PC-9 (cell line): ENCODE measurements around the gene MALAT1. TPM values are rescaled to one million over a fixed set of nuclear protein-coding genes. Genes with fewer than 3 reads are reported as not detected.

Experiments used
- BruUV-seq: library from RNA; stranded (reverse); fragments of 400-500 nt; replicated peaks from 2 replicates; lab custom pipeline; 2021; lab: Mats Ljungman, UMichigan
- CTCF ChIA-PET: fragments of 300-600 bp; sonication (Branson Sonifier 250); formaldehyde crosslinking; loops from one replicate; lab custom pipeline; 2022; ENCODE audit warnings: antibody characterized with exemption; lab: Charles Lee
- POLR2A ChIA-PET: fragments of 300-600 bp; sonication (Branson Sonifier 250); formaldehyde crosslinking; loops from one replicate; lab custom pipeline; 2022; ENCODE audit warnings: antibody characterized with exemption; ENCODE audit not compliant: unreplicated experiment; lab: Charles Lee
- DNase-seq, 2 experiments: peaks; one replicate each; pipeline versions ENCODE4 v3.0.0 to v3.0.0-alpha.2; 2015 to 2022; ENCODE audit warnings: mixed read lengths in 1 of 2
- H2AFZ ChIP-seq: fragments of 200-600 bp; sonication (generic); 2 replicates; pipeline ENCODE4 v1.8.1; 2017; ENCODE audit warnings: antibody characterized with exemption
- H3F3A ChIP-seq: fragments of 200-600 bp; sonication (generic); 2 replicates; pipeline ENCODE4 v1.8.1; 2017; ENCODE audit warnings: antibody characterized with exemption, mild to moderate bottlenecking, low read depth; ENCODE audit not compliant: insufficient read depth
- H3K27ac ChIP-seq: fragments of 200-600 bp; sonication (generic); 2 replicates; pipeline ENCODE4 v1.6.1; 2016; ENCODE audit warnings: mixed run types
- H3K27me3 ChIP-seq: fragments of 200-600 bp; sonication (generic); 2 replicates; pipeline ENCODE4 v1.6.1; 2016; ENCODE audit warnings: low read depth, mixed run types; ENCODE audit not compliant: insufficient read depth
- H3K36me3 ChIP-seq: fragments of 200-600 bp; sonication (generic); 2 replicates; pipeline ENCODE4 v1.6.1; 2016; ENCODE audit warnings: low read depth, mixed run types
- H3K4me1 ChIP-seq: fragments of 200-600 bp; sonication (generic); replicated peaks from 2 replicates; pipeline ENCODE4 v1.6.1; 2016; ENCODE audit warnings: mixed run types; ENCODE audit not compliant: insufficient read depth
- H3K4me2 ChIP-seq: fragments of 200-600 bp; sonication (generic); 2 replicates; pipeline ENCODE4 v1.6.1; 2017; ENCODE audit warnings: mixed run types
- H3K4me3 ChIP-seq: fragments of 200-600 bp; sonication (generic); 2 replicates; pipeline ENCODE4 v1.6.1; 2016; ENCODE audit warnings: mixed run types
- H3K79me2 ChIP-seq: fragments of 200-600 bp; sonication (generic); 2 replicates; pipeline ENCODE4 v1.6.1; 2017; ENCODE audit warnings: low read depth, mixed run types
- H3K9me2 ChIP-seq: fragments of 200-600 bp; sonication (generic); 2 replicates; pipeline ENCODE4 v1.8.1; 2017; ENCODE audit warnings: mild to moderate bottlenecking; ENCODE audit not compliant: insufficient read depth
- H3K9me3 ChIP-seq: fragments of 200-600 bp; sonication (generic); 2 replicates; pipeline ENCODE4 v1.8.1; 2016; ENCODE audit warnings: low read depth; ENCODE audit not compliant: insufficient read depth
- H4K20me1 ChIP-seq: fragments of 200-600 bp; sonication (generic); 2 replicates; pipeline ENCODE4 v1.8.1; 2017; ENCODE audit not compliant: insufficient read depth
- EZH2 ChIP-seq: fragments of 200-600 bp; sonication (generic); IDR thresholded peaks from 2 replicates; pipeline ENCODE4 v1.8.0; 2017; ENCODE audit warnings: antibody characterized with exemption, low read depth
- intact Hi-C: fragments of 100-400 bp; cut with micrococcal nuclease; formaldehyde crosslinking; loops from one replicate; pipeline ENCODE4 v1.10.0; 2022; ENCODE audit not compliant: unreplicated experiment
- total RNA-seq: library from RNA; stranded (reverse); gene quantifications from 2 replicates; pipeline ENCODE4 v1.2.3, GENCODE V29; 2021
- TF ChIP-seq, protein P1 (sequence below): fragments of 200-600 bp; sonication (generic); conservative IDR thresholded peaks from 2 replicates; pipeline ENCODE4 v1.6.1; 2017; ENCODE audit warnings: mixed run types, antibody characterized with exemption, mild to moderate bottlenecking, moderate library complexity

The MALAT1 gene
- total RNA-seq, 1 experiment from 2014 or later = 6,494 TPM

DNA sequence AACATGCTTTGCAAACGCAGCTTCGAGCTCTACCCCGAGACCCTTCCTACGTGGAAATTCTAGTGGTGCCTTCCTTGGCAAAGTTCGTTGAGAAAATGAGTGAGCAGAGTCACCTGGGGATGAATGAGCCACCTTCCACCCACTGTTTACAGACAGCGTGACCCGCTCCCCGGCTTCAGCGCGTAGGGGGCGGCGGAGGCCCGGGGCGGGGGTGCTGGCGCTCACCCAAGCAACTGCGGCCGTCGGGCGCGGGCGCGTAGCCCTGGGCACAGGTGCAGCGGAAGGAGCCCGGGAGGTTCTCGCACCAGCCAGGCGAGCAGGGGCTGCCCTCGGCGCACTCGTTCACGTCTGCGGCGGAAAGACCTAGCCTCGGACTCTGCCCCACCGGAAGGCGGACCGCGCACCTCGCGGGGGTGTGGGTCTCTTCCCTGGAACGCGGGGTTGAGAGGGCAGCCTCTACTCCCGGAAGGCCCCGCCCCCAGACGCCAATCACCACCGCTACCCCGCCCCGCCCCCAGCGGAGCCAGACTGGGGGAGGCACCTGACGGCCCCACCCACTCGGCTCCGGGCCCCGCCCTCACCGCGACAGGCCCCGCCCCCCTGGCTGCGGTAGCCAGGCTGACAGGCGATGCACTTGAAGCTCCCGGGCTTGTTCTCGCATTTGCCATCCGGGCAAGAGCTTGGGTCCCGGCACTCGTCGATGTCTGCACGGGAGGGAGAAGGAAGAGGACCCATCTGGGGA, 47.5 kb downstream of the MALAT1 start:
- Histone ChIP-seq H3K79me2 (peaks cover 1% of the 10 kb centered on the region), H3K4me1 (peaks cover 9% of the 10 kb centered on the region), H3K9me3 (no peaks in the 10 kb centered on the region), H4K20me1 (peaks cover 13% of the 10 kb centered on the region), H3K27ac (no peak overlapping the region), H2AFZ (no peak overlapping the region), H3K27me3 (no peaks in the 10 kb centered on the region), H3K4me2 (no peak overlapping the region), H3K36me3 (peaks cover 51% of the 10 kb centered on the region), H3F3A (peaks cover 73% of the 10 kb centered on the region), H3K4me3 (no peak overlapping the region), H3K9me2 (no peaks in the 10 kb centered on the region)
- TF ChIP-seq, protein P1, sequence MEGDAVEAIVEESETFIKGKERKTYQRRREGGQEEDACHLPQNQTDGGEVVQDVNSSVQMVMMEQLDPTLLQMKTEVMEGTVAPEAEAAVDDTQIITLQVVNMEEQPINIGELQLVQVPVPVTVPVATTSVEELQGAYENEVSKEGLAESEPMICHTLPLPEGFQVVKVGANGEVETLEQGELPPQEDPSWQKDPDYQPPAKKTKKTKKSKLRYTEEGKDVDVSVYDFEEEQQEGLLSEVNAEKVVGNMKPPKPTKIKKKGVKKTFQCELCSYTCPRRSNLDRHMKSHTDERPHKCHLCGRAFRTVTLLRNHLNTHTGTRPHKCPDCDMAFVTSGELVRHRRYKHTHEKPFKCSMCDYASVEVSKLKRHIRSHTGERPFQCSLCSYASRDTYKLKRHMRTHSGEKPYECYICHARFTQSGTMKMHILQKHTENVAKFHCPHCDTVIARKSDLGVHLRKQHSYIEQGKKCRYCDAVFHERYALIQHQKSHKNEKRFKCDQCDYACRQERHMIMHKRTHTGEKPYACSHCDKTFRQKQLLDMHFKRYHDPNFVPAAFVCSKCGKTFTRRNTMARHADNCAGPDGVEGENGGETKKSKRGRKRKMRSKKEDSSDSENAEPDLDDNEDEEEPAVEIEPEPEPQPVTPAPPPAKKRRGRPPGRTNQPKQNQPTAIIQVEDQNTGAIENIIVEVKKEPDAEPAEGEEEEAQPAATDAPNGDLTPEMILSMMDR = no peak
- TF ChIP-seq EZH2 = no peak
- CTCF ChIA-PET = interaction anchor here (0.6 kb wide), 1 partner anchor 33 kb away, joined by 6 read pairs; no protein-coding TSS in a partner anchor
- intact Hi-C loops = no loop called here
- POLR2A ChIA-PET = no interaction called here
- BruUV-seq = no TSS peak
- no peak for DNase-seq

DNA sequence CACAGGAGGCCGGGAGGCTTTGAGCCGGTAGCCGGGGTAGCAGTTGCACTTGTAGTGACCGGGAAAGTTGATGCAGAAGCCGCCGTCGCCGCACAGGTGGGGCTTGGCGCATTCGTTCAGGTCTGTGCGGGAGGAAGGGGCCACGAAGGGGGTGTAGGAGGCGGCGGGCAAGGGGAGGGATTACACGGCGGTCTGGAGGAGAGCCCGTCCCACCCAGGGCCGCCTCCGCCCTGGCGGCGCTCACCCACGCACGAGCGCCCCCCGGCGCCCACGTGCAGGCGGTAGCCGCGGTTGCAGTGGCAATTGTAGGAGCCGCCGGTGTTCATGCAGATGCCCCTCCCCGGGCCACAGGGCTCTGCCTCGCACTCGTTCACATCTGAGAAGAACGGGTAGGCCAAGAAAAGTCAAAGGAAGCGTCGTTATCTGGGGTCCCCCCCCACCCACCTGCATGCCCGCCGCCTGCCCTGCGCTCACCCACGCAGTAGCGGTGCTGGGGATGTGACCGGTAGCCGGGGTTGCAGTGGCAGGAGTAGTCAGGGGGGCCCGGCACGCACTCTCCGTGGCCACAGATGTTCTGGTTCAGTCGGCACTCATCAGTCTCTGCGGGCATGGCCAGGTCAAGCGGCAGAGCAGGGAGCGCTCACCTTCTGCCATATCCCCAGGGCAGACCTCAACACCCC, 48.7 kb downstream of the MALAT1 start:
- Histone ChIP-seq H3K79me2 (peaks cover 11% of the 10 kb centered on the region), H3K27ac (no peak overlapping the region), H3K4me1 (0 out of 2 replicates have a peak, but pooled peaks cover 3% of the 10 kb centered on the region), H3K4me2 (no peak overlapping the region), H3K36me3 (peaks cover 60% of the 10 kb centered on the region), H3K9me3 (no peaks in the 10 kb centered on the region), H3F3A (peaks cover 71% of the 10 kb centered on the region), H2AFZ (no peak overlapping the region), H3K4me3 (no peak overlapping the region), H3K9me2 (no peaks in the 10 kb centered on the region), H3K27me3 (no peaks in the 10 kb centered on the region), H4K20me1 (peaks cover 13% of the 10 kb centered on the region)
- TF ChIP-seq EZH2 = no peak
- TF ChIP-seq, protein P1 = no peak
- POLR2A ChIA-PET = no interaction called here
- CTCF ChIA-PET = no interaction called here
- intact Hi-C loops = no loop called here
- no TSS peak for BruUV-seq
- DNase-seq = no peak

DNA sequence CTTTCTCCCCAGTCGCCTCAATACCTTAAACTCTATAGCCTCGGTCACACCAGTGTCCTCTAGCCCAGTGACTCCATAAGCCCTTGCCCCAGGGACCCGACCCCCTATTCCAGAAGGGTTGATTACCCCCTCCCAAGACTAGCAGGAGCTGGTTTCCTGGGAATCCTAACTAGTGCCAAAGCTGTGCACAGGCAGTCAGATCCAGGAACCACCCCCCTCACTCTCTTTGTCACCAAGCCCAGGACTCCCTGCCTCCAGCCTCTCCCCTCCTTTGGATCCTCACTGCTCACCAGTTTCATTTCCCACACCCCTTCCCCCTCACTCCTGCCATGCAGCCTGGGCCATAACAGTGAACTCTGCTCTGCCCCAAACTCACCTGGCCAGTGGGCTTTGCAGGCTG, 49.5 kb downstream of the MALAT1 start:
- Histone ChIP-seq H3K36me3 (peaks cover 56% of the 10 kb centered on the region), H2AFZ (no peak overlapping the region), H4K20me1 (peaks cover 18% of the 10 kb centered on the region), H3K4me2 (no peak overlapping the region), H3K79me2 (peaks cover 15% of the 10 kb centered on the region), H3K27me3 (no peaks in the 10 kb centered on the region), H3K4me3 (no peak overlapping the region), H3K9me2 (no peaks in the 10 kb centered on the region), H3F3A (peaks cover 69% of the 10 kb centered on the region; the same call in 1 of the 2 replicates), H3K4me1 (peaks cover 11% of the 10 kb centered on the region; the same call in 1 of the 2 replicates), H3K27ac (no peak overlapping the region), H3K9me3 (no peaks in the 10 kb centered on the region)
- ChIA-PET CTCF (interaction anchor here (0.5 kb wide), 1 partner anchor 139 kb away, joined by 8 read pairs; no protein-coding TSS in a partner anchor), POLR2A (no interaction called here)
- intact Hi-C loops = no loop called here
- DNase-seq = no peak
- TF ChIP-seq EZH2 = no peak
- TF ChIP-seq, protein P1 = no peak
- no TSS peak for BruUV-seq
